Activated naive CD8-positive, alpha-beta T cell (primary cell): ENCODE results near the gene CXXC5.
A peak's percentile ranks its signal among the peaks of the same experiment; 100 is the strongest.
"Not testable (repeated sequence)": the region's sequence is repeated elsewhere in the genome, so short reads cannot be mapped to it uniquely, and the experiment has no call there.

Source experiments
- H3K27ac Mint-ChIP-seq: one replicate; pipeline ENCODE4 v1.8.0; 2021; ENCODE audit warnings: mixed read lengths
- H3K27me3 Mint-ChIP-seq: one replicate; pipeline ENCODE4 v1.8.0; 2021; ENCODE audit warnings: mixed read lengths
- H3K36me3 Mint-ChIP-seq: one replicate; pipeline ENCODE4 v1.8.0; 2021; ENCODE audit warnings: mixed read lengths
- H3K4me1 Mint-ChIP-seq: one replicate; pipeline ENCODE4 v1.8.0; 2021; ENCODE audit warnings: low read depth, mixed read lengths
- H3K4me3 Mint-ChIP-seq: one replicate; pipeline ENCODE4 v1.8.0; 2021; ENCODE audit warnings: mild to moderate bottlenecking, mixed read lengths
- H3K9me3 Mint-ChIP-seq: one replicate; pipeline ENCODE4 v1.8.0; 2021; ENCODE audit warnings: low read depth, mixed read lengths

The CXXC5 gene

DNA sequence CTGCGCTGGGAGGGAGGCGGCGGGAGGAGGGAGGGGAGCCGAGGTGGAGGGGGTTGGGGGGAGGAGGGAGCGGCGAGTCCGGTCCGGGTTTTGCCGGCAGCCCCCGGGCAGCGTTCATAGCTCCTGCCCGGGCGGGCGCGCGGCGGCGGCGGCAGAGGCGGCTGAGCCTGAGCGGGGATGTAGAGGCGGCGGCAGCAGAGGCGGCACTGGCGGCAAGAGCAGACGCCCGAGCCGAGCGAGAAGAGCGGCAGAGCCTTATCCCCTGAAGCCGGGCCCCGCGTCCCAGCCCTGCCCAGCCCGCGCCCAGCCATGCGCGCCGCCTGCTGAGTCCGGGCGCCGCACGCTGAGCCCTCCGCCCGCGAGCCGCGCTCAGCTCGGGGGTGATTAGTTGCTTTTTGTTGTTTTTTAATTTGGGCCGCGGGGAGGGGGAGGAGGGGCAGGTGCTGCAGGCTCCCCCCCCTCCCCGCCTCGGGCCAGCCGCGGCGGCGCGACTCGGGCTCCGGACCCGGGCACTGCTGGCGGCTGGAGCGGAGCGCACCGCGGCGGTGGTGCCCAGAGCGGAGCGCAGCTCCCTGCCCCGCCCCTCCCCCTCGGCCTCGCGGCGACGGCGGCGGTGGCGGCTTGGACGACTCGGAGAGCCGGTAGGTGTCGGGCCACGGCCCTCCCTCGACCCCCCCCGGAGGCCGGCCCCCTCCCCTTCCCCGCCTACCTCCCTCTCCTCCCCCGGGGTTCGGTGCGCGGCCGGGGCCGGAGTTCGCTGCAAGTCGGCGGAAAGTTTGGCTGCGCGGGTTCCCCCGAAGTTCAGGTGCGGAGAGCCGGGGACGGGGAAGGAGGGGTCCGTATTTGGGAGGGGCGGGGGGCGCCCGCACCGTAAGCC is at the start of gene CXXC5:
TSS of gene CXXC5 (plus strand) at position 145 of the 877 bp plus-strand sequence. CDS start 32,175 bp downstream, outside the sequence.
- Mint-ChIP-seq H3K4me3 (peak within 1 kb of the TSS; percentile 66), H3K27me3 (peaks cover 19% of the 10 kb centered on the region), H3K9me3 (no peaks in the 10 kb centered on the region), H3K36me3 (no peaks in the 10 kb centered on the region), H3K4me1 (peaks cover 46% of the 10 kb centered on the region), H3K27ac (no peak within 1 kb of the TSS)

DNA sequence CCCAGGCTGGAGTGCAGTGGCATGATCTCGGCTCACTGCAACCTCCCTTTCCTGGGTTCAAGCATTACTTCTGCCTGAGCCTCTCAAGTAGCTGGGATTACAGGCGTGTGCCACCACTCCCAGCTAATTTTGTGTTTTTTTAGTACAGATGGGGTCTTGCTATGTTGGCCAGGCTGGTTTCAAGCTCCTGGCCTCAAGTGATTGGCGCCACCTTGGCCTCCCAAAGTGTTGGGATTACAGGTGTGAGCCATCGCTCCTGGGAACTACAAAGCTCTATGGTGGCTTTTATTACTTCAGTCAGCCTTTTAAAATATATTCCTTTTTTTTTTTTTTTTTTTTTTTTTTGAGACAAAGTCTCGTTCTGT is 49.6 kb upstream of the CXXC5 start:
- not testable (repeated sequence) for H3K9me3 Mint-ChIP-seq, H3K36me3 Mint-ChIP-seq, H3K4me3 Mint-ChIP-seq, H3K27ac Mint-ChIP-seq, H3K27me3 Mint-ChIP-seq
- H3K4me1 Mint-ChIP-seq = peaks cover 35% of the 10 kb centered on the region

DNA sequence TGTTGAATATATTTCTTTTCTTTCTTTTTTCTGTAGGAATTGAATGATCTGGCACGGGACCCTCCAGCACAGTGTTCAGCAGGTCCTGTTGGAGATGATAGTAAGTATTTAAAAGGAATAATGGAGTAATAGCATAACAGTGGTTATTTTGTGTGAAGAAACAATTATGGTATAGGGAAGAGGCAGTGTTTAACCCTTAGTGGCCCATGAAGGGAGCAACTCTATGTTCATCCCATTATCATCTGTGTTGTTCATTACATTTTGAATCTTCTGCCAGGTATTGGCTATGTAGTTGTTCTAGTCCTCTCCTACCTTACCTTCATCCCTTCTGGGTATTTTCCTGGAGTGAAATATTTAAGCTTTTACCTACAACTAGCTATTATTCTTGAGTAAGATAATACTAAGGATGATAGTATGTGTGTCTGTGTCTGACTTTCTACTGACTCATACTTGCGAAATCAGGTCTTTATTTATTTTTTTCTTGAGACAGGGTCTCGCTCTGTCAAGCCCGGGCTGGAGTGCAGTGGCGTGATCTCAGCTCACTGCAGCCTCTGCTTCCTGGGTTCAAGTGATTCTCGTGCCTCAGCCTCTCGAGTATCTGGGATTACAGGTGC is 47.7 kb upstream of the CXXC5 start:
- H3K4me3 Mint-ChIP-seq = no peak overlapping the region
- peaks cover 8% of the 10 kb centered on the region for H3K36me3 Mint-ChIP-seq
- no peaks in the 10 kb centered on the region for H3K9me3 Mint-ChIP-seq
- H3K27me3 Mint-ChIP-seq = no peaks in the 10 kb centered on the region
- H3K4me1 Mint-ChIP-seq = peaks cover 25% of the 10 kb centered on the region
- H3K27ac Mint-ChIP-seq = peak overlapping the region; percentile 51

DNA sequence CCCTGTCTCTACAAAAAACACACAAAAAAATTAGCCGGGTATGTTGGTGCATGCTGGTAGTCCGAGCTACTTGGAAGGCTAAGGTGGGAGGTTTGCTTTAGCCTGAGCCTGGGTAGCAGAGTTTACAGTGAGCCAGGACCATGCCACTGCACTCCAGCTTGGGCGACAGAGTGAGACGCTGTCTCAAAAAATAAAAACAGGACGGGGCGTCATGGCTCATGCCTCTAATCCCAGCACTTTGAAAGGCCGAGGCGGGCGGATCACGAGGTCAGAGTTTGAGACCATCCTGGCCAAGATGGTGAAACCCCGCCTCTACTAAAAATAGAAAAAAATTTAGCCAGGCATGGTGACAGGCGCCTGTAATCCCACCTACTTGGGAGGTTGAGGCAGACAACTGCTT is 46.7 kb upstream of the CXXC5 start:
- Mint-ChIP-seq H3K4me3 (no peak overlapping the region), H3K9me3 (no peaks in the 10 kb centered on the region), H3K27me3 (no peaks in the 10 kb centered on the region), H3K36me3 (peaks cover 8% of the 10 kb centered on the region), H3K27ac (no peak overlapping the region), H3K4me1 (peaks cover 29% of the 10 kb centered on the region)

DNA sequence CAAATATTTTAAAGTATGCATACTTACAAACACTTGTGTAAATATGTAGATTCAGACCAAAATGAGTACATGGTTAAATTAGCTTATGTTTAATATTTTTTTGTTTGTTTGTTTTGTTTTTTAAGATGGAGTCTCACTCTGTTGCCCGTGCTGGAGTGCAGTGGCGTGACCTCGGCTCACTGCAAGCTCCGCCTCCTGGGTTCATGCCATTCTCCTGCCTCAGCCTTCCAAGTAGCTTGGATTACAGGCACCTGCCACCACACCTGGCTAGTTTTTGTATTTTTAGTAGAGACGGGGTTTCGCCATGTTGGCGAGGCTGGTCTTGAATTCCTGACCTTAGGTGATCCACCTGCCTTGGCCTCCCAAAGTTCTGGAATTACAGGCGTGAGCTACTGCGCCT is 46.2 kb upstream of the CXXC5 start:
- H3K27me3 Mint-ChIP-seq, H3K36me3 Mint-ChIP-seq, H3K9me3 Mint-ChIP-seq, H3K27ac Mint-ChIP-seq, H3K4me3 Mint-ChIP-seq: not testable (repeated sequence)
- H3K4me1 Mint-ChIP-seq = peaks cover 29% of the 10 kb centered on the region

DNA sequence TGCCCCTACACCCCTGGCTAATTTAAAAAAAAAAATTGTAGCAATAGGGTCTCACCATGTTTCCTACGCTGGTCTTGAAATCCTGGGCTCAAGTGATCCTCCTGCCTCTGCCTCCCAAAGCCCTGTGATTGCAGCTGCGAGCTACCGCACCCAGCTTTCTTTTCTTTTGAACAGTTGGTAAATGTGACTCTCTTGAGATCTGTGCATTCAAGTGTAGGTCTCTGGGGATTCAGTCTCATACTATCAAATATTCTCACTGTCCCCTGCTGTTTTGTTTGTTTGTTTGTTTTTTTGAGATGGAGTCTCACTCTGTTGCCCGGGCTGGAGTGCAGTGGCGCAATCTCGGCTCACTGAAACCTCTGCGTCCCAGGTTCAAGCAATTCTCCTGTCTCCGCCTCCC is 42.3 kb upstream of the CXXC5 start:
- Mint-ChIP-seq H3K9me3 (no peaks in the 10 kb centered on the region), H3K4me1 (peaks cover 27% of the 10 kb centered on the region), H3K27ac (no peak overlapping the region), H3K27me3 (no peaks in the 10 kb centered on the region), H3K36me3 (peaks cover 2% of the 10 kb centered on the region), H3K4me3 (no peak overlapping the region)

DNA sequence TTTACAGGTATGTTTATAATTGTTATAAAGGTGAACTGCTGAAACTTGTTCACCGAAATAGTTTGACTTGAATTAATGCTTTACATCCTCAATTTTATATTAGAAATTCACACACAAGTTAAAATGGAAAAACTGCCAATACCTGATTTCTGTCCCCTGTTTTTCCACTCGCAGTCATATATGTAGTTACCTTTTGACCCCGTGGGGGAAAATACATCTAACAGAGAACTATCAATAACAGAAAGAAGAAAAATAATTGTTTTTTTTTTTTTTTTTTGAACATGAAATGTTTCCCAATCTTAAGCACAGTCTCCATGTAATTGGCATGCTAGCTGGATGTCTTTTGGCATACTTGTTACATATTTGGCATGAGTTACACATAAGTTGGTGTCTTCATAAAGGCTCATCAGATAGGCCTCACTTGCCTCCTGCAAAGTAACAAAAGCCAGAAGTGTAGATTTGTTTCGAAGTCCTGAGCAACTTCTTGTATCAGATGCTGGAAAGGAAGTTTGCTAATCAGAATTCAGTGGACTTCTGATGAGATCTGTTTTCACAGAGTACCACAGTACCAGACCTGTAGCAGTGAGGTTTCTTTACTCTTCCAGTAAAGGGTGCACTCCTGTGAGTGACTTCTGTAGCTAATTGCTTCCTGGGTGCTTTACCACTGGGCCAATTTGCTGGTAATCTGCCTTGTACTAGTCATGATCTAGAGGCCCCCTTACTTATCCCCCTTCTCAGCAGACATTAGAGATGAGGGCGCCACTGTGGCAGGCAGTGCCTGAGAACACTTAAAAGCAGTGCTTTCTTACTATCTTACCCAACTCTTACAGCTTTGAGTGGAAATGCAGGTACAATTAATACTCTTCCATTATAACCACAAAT is 36.2 kb upstream of the CXXC5 start:
- Mint-ChIP-seq H3K27me3 (no peaks in the 10 kb centered on the region), H3K4me1 (peaks cover 43% of the 10 kb centered on the region), H3K36me3 (peaks cover 2% of the 10 kb centered on the region), H3K9me3 (no peaks in the 10 kb centered on the region), H3K4me3 (no peak overlapping the region), H3K27ac (peak overlapping the region; percentile 81)

DNA sequence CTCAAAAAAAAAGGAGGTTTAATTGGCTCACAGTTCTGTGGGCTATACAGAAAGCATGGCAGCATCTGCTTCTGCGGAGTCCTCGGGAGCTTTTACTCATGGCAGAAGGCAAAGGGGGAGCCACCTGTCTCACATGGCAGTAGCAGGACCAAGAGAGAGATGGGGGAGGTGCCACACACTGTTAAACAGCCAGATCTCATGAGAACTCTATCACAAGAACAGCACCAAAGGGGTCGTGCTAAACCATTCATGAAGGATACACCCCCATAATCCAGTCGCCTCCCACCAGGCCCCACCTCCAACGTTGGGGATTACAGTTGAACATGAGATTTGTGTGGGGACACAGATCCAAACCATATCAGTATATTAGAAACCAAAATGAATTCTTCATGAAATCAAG is 28.3 kb upstream of the CXXC5 start:
- Mint-ChIP-seq H3K27me3 (no peaks in the 10 kb centered on the region), H3K27ac (peak overlapping the region; percentile 34), H3K9me3 (no peaks in the 10 kb centered on the region), H3K4me1 (peaks cover 12% of the 10 kb centered on the region), H3K4me3 (no peak overlapping the region), H3K36me3 (peaks cover 2% of the 10 kb centered on the region)

DNA sequence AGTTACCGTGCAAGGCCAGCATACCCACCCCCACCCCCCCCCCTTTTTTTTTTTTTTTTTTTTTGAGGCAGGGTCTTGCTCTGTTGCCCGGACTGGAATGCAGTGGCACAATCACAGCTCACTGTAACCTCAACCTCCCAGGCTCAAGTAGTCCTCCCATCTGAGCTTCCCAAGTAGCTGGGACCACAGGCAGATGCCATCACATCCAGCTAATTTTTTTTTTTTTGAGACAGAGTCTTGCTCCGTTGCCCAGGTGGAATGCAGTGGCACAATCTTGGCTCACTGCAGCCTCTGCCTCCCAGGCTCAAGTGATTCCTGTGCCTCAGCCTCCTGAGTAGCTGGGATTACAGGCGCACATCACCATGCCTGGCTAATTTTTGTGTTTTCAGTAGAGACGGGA is 22.8 kb upstream of the CXXC5 start:
- not testable (repeated sequence) for H3K9me3 Mint-ChIP-seq, H3K36me3 Mint-ChIP-seq, H3K4me1 Mint-ChIP-seq, H3K4me3 Mint-ChIP-seq, H3K27me3 Mint-ChIP-seq
- H3K27ac Mint-ChIP-seq = peak overlapping the region; percentile 28

DNA sequence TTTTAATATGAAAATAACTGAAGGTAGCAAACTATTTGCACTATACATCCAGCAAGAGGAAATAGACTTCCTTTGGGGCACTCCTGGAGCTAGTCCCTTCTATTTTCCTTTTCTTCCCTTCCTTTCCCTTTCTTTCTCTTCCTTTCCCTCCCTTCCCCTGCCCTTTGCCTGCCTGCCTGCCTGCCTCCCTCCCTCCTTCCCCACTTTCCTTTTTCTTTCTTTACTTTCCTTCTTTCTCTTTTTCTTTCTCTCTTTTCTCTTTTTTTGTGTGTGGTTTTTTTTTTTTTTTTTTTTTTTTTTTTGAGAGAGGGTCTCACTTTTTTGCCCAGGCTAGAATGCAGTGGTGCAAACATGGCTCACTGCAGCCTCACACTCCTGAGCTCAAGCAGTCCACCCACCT is 17.3 kb upstream of the CXXC5 start:
- Mint-ChIP-seq H3K27ac (no peak overlapping the region), H3K4me3 (no peak overlapping the region), H3K9me3 (no peaks in the 10 kb centered on the region), H3K27me3 (no peaks in the 10 kb centered on the region), H3K4me1 (peaks cover 25% of the 10 kb centered on the region), H3K36me3 (no peaks in the 10 kb centered on the region)

DNA sequence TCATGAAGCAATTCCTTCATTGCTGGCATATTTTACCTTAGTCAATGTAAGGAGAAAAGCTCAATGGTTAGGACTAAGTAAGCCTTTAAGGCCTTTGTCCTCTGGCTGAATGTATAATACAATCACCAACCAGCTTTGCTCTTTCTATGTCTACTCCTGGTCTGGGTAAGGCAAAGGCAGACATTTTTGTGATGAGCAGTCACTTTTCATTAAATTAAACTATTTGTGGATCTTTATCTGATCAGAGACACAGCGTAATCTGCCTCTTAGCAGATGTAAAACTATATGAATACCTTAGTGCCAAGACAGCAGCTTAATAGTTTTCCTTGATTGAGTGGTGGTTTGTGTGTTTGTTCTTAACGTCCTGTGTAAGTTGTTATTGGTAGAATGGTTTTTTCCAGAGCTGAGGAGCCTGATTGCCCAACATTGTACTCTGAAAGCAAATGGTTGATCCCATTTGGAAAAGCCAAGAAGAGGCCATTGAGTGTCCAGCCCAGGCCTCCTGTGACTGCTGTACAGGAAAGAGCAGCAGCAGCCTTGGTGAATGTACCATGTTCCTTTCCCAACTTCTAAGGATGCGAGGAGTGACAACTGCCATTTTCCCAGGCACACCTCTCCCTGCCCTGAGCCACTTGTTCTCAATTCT is 16.5 kb upstream of the CXXC5 start:
- Mint-ChIP-seq H3K27ac (peak overlapping the region; percentile 34), H3K36me3 (no peaks in the 10 kb centered on the region), H3K4me1 (peaks cover 33% of the 10 kb centered on the region), H3K9me3 (no peaks in the 10 kb centered on the region), H3K4me3 (no peak overlapping the region), H3K27me3 (no peaks in the 10 kb centered on the region)

DNA sequence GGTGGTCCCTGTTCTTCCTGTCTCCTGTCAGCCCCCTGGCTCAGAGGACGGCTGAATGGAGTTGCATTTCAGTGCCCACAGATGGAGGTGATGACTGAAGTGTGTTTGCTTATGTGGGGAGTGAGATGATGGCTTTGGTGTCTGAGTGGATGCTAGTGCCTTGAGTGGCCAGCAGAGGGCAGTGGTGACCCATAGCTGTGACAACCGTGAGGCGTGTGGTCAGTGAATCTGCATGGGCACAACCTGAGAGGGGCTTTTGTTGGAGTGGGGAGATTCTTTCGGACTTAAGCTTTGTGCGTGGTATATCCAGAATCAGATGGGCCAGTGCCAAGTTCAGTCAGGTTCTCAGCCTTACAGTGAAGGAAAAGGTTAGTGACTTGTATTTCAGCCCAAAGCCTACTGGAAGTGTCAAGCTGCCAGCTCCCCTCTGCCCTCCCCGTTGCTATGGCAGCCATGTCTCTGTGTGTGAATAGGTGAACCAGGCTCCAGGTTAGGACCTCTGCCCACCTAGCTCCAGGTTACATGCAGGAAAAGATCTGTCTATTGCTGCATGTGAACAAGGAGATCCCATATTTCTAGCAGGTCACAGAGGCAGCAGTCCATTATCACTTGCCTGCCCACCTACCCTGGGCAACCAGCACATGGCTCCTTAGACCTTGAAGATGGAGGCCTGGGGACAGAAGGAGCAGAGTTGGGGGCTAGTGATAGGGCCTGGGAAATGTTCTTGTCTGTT is 14.7 kb upstream of the CXXC5 start:
- H3K9me3 Mint-ChIP-seq = no peaks in the 10 kb centered on the region
- peaks cover 35% of the 10 kb centered on the region for H3K4me1 Mint-ChIP-seq
- peak overlapping the region; percentile 52 for H3K27ac Mint-ChIP-seq
- H3K4me3 Mint-ChIP-seq = no peak overlapping the region
- H3K36me3 Mint-ChIP-seq = no peaks in the 10 kb centered on the region
- no peaks in the 10 kb centered on the region for H3K27me3 Mint-ChIP-seq

DNA sequence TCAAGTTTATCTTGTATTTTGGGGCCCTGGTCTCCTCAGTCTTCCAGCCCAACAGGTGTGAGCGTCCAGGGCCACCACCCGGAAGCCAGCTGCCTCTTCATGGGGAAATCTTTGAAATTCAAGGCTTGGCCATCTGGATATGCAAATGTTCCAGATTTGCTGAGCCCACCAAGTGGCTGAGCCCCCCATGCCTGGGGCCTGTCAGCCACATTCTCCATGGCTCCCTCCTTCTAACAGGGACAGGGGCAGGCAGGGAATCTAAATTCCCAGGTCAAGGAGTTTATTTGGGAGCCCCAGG is 14.2 kb upstream of the CXXC5 start:
- H3K27ac Mint-ChIP-seq = no peak overlapping the region
- no peaks in the 10 kb centered on the region for H3K27me3 Mint-ChIP-seq
- H3K36me3 Mint-ChIP-seq = no peaks in the 10 kb centered on the region
- H3K4me1 Mint-ChIP-seq = peaks cover 39% of the 10 kb centered on the region
- H3K9me3 Mint-ChIP-seq = no peaks in the 10 kb centered on the region
- H3K4me3 Mint-ChIP-seq = no peak overlapping the region

DNA sequence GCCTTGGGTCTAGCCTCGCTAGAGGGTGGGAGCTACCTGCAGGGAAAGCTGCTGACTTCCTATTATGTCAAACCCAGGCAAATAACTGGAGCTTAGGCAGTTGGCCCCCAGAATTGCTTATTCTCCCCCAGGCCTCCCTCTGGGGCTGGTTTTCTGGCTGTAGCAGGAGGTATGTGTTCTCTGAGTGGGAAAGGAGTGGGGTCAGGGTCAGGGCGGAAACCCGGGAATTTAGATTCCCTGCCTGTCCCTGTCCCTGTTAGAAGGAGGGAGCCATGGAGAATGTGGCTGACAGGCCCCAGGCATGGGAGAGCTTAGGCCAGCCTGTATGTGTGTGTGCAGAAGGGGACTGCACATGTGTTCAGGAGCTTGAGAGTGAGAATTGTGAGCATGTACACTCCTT is 13.6 kb upstream of the CXXC5 start:
- Mint-ChIP-seq H3K27ac (peak overlapping the region; percentile 58), H3K36me3 (no peaks in the 10 kb centered on the region), H3K4me3 (no peak overlapping the region), H3K9me3 (no peaks in the 10 kb centered on the region), H3K27me3 (no peaks in the 10 kb centered on the region), H3K4me1 (peaks cover 40% of the 10 kb centered on the region)
